PFSK-1 (cell line): Measurements from ENCODE around the gene FKBP15.

ENCODE experiments used
- FOXP2 ChIP-seq: optimal IDR thresholded peaks from 2 replicates; pipeline ENCODE3; 2011; ENCODE audit warnings: borderline replicate concordance, control low read depth, inconsistent platforms; ENCODE audit not compliant: insufficient read depth; ENCODE audit errors: extremely low read length, extremely low read depth
- POLR2AphosphoS5 ChIP-seq: IDR thresholded peaks from 2 replicates; pipeline ENCODE4 v1.6.1; 2012; ENCODE audit warnings: low read depth, mild to moderate bottlenecking, control low read depth, low read length, moderate library complexity
- REST ChIP-seq, 2 experiments: IDR thresholded peaks; 2 replicates each; pipeline versions ENCODE4 v1.6.1 to v1.8.0; 2011 to 2012; ENCODE audit warnings: low read depth in 2 of 2, low read length in 2 of 2, control low read depth in 1 of 2, inconsistent platforms in 1 of 2, mild to moderate bottlenecking in 1 of 2, moderate library complexity in 1 of 2; ENCODE audit not compliant: insufficient read depth in 1 of 2
- SIN3A ChIP-seq: IDR thresholded peaks from 2 replicates; pipeline ENCODE4 v1.6.1; 2012; ENCODE audit warnings: mild to moderate bottlenecking, low read length, moderate library complexity, borderline replicate concordance; ENCODE audit not compliant: insufficient read depth
- TAF1 ChIP-seq: IDR thresholded peaks from 2 replicates; pipeline ENCODE4 v1.6.1; 2012; ENCODE audit warnings: low read length, control low read depth, borderline replicate concordance; ENCODE audit not compliant: insufficient read depth

The FKBP15 gene

DNA sequence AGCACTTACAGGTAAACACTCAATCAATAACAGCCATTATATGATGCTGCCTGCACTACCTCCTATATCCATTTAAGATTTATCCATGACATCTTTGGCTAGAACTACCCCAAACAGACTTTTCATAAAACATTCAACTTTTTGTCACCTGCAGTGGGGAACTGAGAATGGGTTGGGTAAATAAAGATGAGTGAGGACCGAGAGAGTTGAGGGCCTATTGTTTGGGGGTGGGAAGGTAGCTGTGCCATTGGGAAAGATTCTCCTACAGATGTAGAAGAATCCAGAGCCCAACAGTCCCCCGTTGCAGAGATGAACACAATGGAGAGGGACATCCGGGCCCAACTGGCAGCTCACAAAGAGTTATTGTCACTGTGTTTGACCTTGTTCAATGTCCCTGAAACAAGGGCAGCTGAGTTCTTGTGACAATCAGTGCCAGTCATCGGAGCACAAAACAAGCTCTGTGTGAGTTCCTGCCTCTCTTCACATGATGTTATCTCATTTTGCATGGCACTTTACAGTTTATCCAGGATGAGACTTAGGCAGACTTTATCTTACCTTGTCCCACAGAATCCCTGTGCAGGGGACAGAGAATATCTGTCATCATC is 81.8 kb downstream of the FKBP15 start:
- TF ChIP-seq POLR2AphosphoS5: no peak
- TF ChIP-seq TAF1: no peak
- TF ChIP-seq REST (IDR thresholded peaks at IDR 0.05; ENCODE audit: insufficient read depth in 1 of 2, low read depth in 2 of 2, low read length in 2 of 2): no peak
- TF ChIP-seq SIN3A: no peak
- TF ChIP-seq FOXP2: no peak

- TF ChIP-seq REST (IDR thresholded peaks at IDR 0.05; ENCODE audit: insufficient read depth in 1 of 2, low read depth in 2 of 2, low read length in 2 of 2) (no peak), TAF1 (no peak), FOXP2 (no peak), POLR2AphosphoS5 (no peak)
Observed at GRCh38 chr9:113138760-113139159, 82.3 kb downstream of the FKBP15 start.

- TF ChIP-seq POLR2AphosphoS5 (no peak), TAF1 (no peak), FOXP2 (no peak), REST (IDR thresholded peaks at IDR 0.05; ENCODE audit: insufficient read depth in 1 of 2, low read depth in 2 of 2, low read length in 2 of 2) (no peak), SIN3A (no peak)
Observed at GRCh38 chr9:113137196-113138168, 83.6 kb downstream of the FKBP15 start.

- no peak for TF ChIP-seq POLR2AphosphoS5
- TF ChIP-seq REST (IDR thresholded peaks at IDR 0.05; ENCODE audit: insufficient read depth in 1 of 2, low read depth in 2 of 2, low read length in 2 of 2): peak; percentile 84 to 95
Observed at GRCh38 chr9:113131689-113132151, 89.4 kb downstream of the FKBP15 start.
